HG02759 (cell line): Measurements from ENCODE around the gene DAPK1.

Experiments
- ATAC-seq: cut with Tn5 transposase; IDR thresholded peaks from one replicate; pipeline ENCODE4 v1.9.1; 2021; ENCODE audit warnings: mild to moderate bottlenecking, moderate library complexity; ENCODE audit not compliant: unreplicated experiment

The DAPK1 gene

DNA sequence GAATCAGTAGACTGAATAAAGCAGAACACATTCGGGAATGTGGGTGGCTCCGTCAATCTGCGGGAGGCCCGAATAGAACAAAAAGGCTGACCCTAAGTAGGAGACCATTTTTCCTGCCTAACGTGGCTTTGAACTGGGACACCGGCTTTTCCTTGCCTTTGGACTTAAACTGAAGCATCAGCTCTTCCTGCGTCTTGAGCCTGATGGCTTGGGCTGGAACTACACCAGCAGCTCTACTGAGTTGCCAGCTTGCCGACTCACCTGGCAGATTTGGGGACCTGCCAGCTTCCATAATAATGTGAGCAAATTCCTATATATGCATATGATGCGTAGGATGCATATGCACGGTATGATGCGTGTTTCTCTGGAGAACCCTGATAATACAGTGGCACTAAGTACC, 111.3 kb downstream of the DAPK1 start:
- no peak for ATAC-seq

DNA sequence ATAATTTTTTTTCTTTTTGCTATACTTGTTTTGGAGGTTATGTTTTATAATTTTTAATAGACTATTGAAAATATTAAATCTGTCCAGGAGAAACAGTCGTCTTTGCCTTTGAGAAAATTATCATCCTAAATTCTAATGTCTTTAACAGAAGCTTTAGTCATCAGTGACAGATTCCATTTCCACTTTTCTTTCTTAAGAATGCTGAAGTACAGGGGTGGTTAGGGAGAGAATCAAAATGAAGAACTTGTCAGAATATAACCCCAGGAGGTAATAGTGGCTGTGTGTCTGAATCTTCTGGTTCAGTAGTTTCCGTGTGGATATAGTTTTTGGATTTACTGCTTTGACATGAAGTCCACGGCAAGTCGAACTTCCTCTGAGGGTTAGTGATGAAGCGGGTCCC, 111.8 kb downstream of the DAPK1 start:
- no peak for ATAC-seq

DNA sequence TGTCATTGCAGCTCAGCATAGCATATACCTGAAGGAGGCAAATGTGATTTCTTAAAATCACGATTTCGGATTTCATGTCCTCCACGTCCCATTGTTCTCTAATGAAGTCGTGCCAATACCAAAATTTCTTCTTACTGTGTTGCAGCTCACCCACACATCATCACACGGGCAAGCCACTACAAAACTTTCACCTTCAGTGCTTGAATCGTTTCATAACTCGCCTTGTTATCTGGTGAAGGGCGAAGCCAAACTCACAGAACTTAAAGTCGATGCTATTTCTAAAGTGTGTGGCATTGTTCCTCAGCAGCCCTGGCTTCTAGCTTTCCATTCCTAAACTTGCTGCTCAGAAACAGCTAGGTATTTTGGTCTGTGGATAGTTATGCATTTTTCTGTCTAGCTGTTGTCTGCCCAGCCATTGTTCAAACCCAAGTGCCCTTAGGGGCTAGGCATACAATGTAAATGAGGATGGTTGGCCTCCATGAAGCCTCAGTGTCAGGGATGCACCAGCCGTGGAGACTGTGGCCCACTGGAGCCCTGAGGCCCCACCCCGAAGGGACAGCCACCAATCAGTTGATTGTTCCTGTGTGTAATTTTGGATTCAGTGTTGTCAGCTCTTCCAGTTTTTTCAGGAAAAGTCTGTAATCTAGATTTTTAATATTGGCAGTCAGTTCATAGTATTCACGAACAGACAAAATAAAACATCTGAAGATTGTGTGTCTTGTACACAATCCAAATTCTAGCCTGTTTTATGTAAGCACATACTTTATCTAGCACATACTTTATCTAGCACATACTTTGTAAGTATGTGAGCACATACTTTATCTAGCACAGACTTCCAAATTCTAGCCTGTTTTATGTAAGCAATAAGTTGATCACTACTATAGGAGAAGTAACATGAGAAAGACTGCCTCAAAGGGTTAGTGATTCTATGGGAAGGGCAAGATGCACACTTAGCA, 112.8 kb downstream of the DAPK1 start:
- ATAC-seq, result no peak

- no peak for ATAC-seq
Observed at GRCh38 chr9:87611776-87612175, 114.1 kb downstream of the DAPK1 start.

DNA sequence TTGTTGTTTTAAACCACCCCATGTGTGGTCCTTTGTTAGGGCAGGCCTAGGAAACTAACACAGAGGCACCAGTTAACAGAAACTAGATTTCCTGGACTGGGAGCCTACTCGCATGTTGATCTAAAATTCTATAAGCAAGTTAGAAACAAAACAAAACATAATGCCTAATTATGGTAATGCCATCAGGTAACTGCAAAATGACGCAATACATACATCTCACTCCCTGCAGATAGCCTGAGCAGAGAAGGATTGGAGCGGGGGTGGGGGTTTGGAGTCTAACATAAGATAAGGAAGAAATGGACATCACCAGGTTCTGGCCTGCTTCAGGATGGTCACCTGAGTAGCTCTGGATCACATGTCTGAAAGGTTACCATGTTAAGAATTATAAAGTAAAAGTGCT, 114.9 kb downstream of the DAPK1 start:
- no peak for ATAC-seq

- no peak for ATAC-seq
Observed at GRCh38 chr9:87613265-87614111, 115.8 kb downstream of the DAPK1 start.

DNA sequence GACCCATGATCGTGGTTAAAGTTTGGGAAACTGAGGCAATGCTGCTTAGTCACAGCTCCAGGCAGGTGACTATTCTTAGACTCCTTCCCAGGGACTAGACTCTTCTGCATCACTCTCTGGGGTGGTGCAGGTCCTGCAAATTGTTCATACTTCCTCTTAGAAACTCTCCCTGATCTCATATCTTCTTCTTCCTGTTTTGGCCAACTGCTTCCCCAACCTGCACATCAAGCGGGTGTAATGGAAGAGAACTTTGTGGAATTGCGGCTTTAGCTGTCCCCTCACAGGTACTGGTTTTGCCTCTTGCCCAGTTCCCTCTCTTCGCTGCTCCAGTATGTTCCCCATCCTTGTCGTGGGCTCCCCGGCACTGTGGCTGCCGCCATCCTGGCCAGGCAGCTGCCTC, 116.7 kb downstream of the DAPK1 start:
- ATAC-seq, result no peak

GRCh38 chr9:87615136-87615535, 117.5 kb downstream of the DAPK1 start:
- ATAC-seq, result no peak

GRCh38 chr9:87615547-87616148, 118.0 kb downstream of the DAPK1 start:
- no peak for ATAC-seq

DNA sequence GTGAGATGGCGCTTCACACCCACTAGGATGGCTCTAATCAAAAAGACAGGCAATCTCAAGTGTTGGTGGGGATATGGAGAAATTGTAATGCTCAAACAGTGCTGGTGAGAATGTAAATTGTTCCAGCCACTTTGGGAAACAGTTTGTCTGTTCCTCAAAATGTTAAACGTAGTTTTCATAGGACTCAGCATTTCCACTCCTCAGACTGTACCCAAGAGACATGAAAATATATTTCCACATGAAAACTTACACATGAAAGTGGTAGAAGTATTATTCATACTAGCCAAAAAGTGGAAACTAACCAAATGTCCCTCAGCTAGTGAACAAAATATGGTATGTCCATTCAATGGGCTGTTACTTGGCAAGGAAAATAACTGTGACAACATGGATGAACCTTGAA, 120.6 kb downstream of the DAPK1 start:
- no peak for ATAC-seq

DNA sequence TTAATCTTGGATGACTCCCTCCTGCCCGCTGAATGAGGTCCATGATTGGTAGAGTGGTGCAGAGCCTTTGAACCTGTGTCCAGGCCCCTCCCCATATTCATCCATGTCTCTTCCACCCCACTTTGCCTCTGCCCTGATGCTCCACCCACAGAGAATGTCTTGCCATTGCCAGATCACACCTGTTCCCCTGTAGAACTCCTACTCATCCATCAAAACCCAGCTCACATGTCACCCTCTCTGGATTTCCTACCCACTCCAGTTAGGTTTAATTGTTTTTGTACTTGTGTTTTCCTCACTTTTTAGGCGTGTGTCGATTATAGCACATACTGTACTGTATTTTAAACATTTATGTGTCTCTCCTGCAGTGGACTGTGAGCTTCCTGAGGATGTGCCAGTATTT, 121.3 kb downstream of the DAPK1 start:
- no peak for ATAC-seq

DNA sequence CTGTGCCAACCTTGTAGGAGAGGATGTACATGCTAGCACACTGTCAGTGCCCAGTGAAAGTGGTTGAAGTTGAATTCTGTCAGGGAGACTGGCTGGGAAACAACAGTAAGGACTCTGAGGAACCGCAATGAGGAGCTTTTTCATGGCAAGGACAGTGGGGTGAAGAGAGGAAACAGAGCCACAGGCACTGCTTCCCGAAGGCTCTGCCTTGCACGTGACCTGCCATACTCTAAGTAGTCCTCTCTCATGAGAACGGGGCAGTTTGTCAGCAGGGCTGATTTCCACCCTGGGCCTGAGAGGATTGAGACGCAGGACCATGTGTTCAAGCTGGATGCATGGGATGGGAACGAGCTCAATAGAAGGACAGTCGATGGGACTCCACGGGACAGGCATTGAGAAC, 121.7 kb downstream of the DAPK1 start:
- ATAC-seq, result no peak

- no peak for ATAC-seq
Observed at GRCh38 chr9:87620731-87621322, 123.2 kb downstream of the DAPK1 start.

DNA sequence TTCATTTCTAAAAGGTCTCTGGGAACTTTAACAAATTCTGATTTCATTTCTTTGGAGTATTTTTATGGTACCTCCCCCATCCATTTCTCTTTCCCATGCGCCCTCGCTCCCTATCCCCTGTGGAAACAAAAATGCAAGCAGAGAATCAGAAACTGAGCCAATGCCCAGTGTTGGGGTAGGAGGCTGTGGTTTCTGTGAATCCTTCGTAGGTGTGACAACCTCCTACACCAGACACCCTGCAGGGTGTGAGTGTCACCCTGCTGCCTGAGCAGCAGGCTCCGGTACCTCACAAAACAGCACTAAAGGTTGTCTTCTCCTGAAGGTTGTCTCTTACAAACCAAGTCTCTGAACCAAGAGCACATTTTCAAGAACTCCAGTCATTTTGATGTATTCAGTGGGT, 124.4 kb downstream of the DAPK1 start:
- no peak for ATAC-seq

- ATAC-seq, result no peak
Observed at GRCh38 chr9:87622923-87623322, 125.3 kb downstream of the DAPK1 start.

DNA sequence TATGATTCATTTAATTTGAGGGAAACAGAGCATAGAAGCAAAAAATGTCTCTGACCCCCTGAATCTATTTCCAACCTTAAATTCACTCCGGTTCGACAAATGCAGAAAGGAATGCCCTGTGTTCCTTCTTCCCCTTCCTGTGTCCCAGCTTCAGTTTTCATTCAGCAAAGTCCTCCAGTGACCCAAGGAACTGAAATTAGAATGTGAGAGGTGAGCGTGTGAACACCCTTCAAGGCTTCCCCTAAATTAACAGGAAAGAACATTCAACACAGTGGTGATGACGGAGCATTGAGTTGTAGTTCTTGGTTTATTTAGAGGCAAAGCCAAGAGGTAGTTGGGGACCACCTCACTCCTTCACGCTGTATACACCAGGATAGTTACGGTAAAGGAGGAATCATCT, 130.7 kb downstream of the DAPK1 start:
- no peak for ATAC-seq

DNA sequence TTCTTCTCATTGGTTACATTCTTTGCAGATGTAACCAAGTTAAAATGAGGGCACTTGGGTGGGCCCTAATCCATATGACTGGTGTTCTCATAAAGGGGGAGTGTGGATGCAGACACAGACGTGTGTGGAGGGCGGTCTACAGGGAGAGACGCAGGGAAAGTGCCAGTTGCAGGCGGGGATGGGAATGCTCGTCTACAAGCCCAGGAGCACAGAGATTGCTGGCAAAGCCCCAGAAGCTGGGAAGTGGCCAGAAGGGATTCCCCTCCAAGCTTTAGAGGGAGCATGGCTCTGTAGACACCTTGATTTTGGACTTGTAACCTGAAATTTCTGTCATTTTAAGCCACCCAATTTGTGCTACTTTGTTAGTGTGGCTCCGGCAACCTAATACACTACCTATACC, 131.4 kb downstream of the DAPK1 start:
- ATAC-seq, result no peak

DNA sequence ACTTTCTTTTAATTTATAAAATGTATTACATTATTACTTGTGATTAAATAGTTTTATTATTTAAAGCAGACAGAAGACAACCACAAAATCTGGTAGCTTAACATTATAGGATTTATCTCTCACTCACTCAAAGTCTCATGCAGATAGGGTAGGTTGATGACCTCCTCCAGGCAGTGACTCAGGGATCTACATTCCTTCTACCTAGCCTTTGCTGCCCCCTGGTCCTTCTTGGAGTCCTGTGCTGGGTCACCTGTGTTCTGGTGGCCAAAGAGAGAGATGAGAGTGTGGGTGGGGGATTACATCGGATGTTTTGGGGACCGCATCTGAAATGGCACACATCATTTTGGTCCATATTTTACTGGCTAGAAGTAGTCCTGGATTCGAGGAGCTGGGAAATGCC, 132.6 kb downstream of the DAPK1 start:
- no peak for ATAC-seq

GRCh38 chr9:87630846-87631245, 133.2 kb downstream of the DAPK1 start:
- ATAC-seq, result no peak

DNA sequence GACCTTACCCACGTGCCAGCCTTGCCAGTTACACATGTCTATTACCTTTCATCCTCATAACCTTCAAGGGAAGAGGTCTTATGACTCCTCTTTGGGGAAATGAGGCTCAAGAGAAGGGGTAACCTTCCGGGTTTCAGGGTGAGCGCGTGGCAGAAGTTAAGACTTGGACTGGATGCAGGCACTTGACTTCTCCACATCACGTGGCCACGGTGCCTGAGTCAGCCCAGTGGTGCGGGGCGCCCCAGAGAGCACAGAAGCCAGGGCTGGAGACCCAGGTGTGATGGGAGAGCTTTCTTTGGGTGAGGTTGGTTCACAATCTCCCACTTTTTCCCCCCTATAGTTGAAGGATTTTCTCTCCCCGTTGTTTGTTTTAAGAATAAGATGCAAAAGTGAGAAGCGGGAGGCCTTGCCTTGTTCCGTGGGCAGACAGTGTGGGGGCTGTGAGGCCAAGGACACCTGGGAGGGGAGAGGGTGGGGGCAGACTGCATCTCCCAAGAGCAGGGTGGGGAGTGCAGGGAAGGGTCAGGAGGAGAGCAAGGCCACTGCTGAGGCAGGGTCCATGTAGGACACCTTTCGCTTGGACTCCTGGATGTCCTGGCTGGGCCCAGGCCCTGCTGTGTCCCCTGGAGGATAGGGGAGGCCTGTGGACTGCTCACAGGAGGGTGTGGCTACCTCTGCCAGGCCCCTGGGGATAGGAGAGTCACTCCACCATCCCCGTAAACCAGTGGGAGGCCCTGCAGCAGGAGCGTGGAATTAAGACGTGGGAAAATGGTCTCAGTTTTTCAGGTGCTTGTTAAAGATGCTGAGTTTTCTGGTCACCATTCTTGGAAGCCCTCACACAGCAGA, 138.2 kb downstream of the DAPK1 start:
- ATAC-seq, result no peak
